Astrocyte of the spinal cord (primary cell): ENCODE data around the gene CAMTA1.

Experiments
- DNase-seq: peaks from one replicate; pipeline ENCODE4 v3.0.0; 2011; ENCODE audit warnings: low read depth, low spot score
- H3K4me3 ChIP-seq: 2 replicates; pipeline ENCODE4 v1.5.1; 2011; ENCODE audit warnings: low read depth, mild to moderate bottlenecking, low read length, moderate library complexity
- in situ Hi-C: cut with HindIII; loops from 2 replicates; pipeline ENCODE4 v1.10.0; 2017; ENCODE audit warnings: low sequenced_read_pairs
- TF ChIP-seq, protein P1 (sequence below): IDR thresholded peaks from 2 replicates; pipeline ENCODE4 v1.5.1; 2012; ENCODE audit warnings: low read depth, mild to moderate bottlenecking, low read length, inconsistent platforms

CAMTA1 gene

DNA sequence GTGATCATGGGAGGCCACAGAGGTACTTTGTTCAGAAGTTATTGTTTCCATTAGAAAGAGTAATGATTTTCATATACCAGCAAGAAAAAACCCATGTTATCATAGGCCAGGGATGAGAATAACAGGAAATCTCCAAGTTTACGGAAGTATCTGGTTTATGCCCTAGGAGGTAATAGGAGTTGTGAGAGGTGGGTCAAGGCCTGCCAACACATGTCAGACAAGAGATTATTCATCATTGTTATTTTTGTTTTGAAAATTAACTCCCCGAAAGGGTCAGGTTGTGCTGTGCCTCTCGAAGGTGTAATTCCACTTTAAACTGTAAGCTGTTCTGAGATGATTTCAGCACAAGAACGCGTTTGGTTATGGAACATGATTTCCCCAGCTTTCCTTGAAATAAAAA is 218.4 kb downstream of the CAMTA1 start:
- no peak for DNase-seq
- in situ Hi-C loops, result no loop called here
- TF ChIP-seq, protein P1, sequence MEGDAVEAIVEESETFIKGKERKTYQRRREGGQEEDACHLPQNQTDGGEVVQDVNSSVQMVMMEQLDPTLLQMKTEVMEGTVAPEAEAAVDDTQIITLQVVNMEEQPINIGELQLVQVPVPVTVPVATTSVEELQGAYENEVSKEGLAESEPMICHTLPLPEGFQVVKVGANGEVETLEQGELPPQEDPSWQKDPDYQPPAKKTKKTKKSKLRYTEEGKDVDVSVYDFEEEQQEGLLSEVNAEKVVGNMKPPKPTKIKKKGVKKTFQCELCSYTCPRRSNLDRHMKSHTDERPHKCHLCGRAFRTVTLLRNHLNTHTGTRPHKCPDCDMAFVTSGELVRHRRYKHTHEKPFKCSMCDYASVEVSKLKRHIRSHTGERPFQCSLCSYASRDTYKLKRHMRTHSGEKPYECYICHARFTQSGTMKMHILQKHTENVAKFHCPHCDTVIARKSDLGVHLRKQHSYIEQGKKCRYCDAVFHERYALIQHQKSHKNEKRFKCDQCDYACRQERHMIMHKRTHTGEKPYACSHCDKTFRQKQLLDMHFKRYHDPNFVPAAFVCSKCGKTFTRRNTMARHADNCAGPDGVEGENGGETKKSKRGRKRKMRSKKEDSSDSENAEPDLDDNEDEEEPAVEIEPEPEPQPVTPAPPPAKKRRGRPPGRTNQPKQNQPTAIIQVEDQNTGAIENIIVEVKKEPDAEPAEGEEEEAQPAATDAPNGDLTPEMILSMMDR, result no peak
- no peak overlapping the region for H3K4me3 ChIP-seq

DNA sequence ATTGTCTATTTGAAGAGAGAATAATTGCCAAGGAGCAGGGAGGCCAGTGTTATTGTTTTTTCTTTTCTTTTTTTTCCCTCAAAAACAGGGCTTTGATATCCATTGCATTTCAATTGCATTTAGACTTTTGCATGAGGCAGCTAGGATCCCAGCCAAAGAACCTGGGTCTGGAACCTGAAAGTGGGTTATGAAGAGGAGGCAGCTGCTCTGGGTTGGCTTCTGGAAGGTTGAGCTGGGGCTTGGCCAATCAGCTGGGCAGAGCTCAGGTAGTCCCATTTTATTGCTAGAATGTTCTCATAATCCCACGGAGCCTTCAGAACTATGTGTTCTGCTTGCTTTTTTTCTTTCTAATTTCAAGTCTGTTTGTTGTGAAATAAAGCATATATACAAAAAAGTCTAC is 218.9 kb downstream of the CAMTA1 start:
- no peak overlapping the region for H3K4me3 ChIP-seq
- in situ Hi-C loops, result no loop called here

DNA sequence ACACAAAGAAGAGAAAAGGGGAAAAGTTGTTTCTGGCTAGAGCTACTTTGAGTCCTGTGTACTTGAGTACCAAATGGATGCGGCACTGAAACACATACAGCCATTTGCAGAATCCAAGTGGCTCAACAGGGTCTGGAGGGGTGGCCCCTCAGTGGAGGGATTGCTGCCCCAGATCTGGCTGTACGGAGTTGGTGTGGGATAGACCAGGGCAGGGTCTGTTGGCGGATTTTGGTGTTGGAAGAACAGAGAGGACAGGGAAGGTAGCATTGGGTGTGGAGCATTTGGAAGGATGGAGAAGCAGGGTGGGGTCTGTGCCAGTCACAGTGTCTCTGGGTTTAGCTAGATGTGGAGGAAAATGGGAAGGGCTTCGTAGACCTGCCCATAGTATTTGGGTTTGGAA is 220.5 kb downstream of the CAMTA1 start:
- in situ Hi-C loops, result no loop called here
- H3K4me3 ChIP-seq, result no peak overlapping the region
- TF ChIP-seq, protein P1, result no peak
- no peak for DNase-seq

More for the DNA sequence above, 218.9 kb downstream of the CAMTA1 start:
- DNase-seq, result no peak
- TF ChIP-seq, protein P1, result no peak

DNA sequence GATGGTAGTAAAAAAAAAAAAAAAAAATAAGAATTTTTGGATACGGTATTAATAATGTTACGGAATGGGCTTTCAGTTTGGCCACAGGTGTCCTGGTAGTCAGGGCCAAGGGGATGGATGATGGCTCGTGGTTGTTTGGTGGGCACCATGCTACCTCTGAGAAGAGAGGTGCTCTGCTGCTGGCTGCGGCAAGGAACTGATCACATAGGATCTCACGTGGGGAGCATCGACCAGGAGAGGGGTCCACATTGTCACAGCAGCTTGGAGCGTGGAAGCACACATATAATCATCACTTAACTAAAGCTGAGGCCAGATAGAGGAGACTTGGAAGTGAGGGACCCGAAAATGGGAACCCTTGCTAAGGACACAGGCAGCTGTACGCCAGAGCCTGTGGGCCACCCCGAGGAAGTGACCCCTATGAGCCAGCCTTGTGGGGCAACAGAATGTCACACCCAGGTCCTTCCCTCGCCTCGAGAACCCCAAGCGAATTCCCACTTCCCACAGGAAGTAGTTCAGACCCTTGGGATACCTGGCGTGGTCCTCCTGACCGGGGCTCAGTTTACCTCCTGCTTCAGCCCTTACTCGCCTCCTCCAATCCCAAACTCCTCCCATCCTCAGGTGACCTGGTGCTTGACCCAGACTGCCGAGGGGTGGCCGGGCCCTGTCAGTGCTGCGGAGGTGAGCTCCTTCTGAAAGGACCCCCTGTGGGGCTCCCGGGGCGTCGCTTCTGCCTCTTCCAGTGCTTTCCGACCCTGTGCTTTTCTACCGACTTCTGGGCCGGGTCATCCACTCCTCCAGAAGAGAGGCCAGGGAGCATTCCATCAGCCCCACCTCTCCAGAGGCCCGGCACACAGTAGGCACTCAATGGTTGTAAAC is 222.0 kb downstream of the CAMTA1 start:
- DNase-seq, result no peak
- TF ChIP-seq, protein P1, result no peak
- no peak overlapping the region for H3K4me3 ChIP-seq
- in situ Hi-C loops, result no loop called here

DNA sequence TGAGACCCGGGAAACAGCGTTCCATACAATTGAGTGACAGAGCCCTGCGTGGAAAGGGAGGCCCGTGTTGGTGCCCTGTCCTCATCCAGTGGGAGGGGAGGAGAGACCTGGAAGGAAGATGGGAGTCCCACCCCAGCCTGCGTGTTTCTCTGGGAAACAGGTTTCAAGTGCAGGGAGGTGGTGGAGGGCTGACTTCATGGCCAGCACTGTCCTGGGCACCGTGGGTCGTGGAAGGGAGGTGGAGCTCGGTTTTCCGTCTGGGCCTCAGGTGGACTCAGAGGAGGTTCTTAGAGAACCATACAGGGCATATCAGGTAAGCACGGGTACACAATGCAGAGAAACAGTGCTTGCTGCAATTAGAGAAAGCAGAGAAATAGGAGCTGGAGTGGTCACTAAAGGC is 222.6 kb downstream of the CAMTA1 start:
- in situ Hi-C loops, result no loop called here
- H3K4me3 ChIP-seq, result no peak overlapping the region
- TF ChIP-seq, protein P1, result no peak
- DNase-seq, result no peak

DNA sequence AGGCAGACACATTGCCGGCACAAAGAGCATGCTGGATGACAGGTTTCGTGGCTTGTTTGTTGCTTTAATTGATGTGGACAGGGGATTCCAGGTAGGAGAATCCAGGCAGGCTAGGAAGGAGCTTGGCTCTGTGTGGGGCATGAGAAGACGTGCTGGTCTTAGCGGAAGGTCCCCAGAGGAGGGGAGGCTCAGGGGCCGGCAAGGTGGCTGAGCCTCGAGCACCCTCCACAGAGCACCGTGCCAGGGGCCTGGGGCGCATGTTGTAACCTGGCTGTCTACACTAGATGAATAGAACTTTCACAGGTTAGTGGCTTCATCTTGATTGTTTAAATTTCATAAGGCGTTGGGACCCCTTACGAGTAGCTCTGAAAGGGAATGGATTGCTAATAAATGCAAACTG is 223.1 kb downstream of the CAMTA1 start:
- TF ChIP-seq, protein P1, result no peak
- in situ Hi-C loops, result no loop called here
- no peak overlapping the region for H3K4me3 ChIP-seq
- no peak for DNase-seq
